IPS-11a (cell line): ENCODE measurements around the gene PPT2.

Experiments used
- H3K4me3 ChIP-seq: one replicate; pipeline ENCODE4 v1.5.1; 2013; ENCODE audit warnings: low read depth, low read length, control low read depth

The PPT2 gene

GRCh38 chr6:32153564-32154513, at the start of gene PPT2:
Gene PPT2, plus strand, starts transcription at chr6:32154141. Its CDS starts 454 bp downstream, at chr6:32154595.
- peak within 1 kb of the TSS; percentile 93 for H3K4me3 ChIP-seq

GRCh38 chr6:32105433-32105832, 48.5 kb upstream of the PPT2 start:
- H3K4me3 ChIP-seq = no peak overlapping the region

- no peak overlapping the region for H3K4me3 ChIP-seq
These were observed 46.5 kb upstream of the PPT2 start for GRCh38 chr6:32107406-32107805.

- no peak overlapping the region for H3K4me3 ChIP-seq
These were observed 45.8 kb upstream of the PPT2 start for GRCh38 chr6:32108094-32108627.

GRCh38 chr6:32108727-32109113, 45.2 kb upstream of the PPT2 start:
- H3K4me3 ChIP-seq = no peak overlapping the region

GRCh38 chr6:32109114-32109764, 44.7 kb upstream of the PPT2 start, which contains the start of gene TNXB:
Gene TNXB, minus strand, starts transcription at chr6:32109338. Its CDS starts 11,140 bp downstream, at chr6:32098198.
- H3K4me3 ChIP-seq = no peak within 1 kb of the TSS

- no peak overlapping the region for H3K4me3 ChIP-seq
These were observed 44.2 kb upstream of the PPT2 start for GRCh38 chr6:32109765-32110160.

- no peak overlapping the region for H3K4me3 ChIP-seq
These were observed 43.3 kb upstream of the PPT2 start for GRCh38 chr6:32110632-32111031.

- no peak overlapping the region for H3K4me3 ChIP-seq
These were observed 42.4 kb upstream of the PPT2 start for GRCh38 chr6:32111424-32112066.

GRCh38 chr6:32112431-32112980, 41.4 kb upstream of the PPT2 start:
- H3K4me3 ChIP-seq = no peak overlapping the region

- H3K4me3 ChIP-seq = no peak overlapping the region
These were observed 40.3 kb upstream of the PPT2 start for GRCh38 chr6:32113386-32114352.

GRCh38 chr6:32114796-32115195, 39.1 kb upstream of the PPT2 start:
- no peak overlapping the region for H3K4me3 ChIP-seq

- no peak overlapping the region for H3K4me3 ChIP-seq
These were observed 38.3 kb upstream of the PPT2 start for GRCh38 chr6:32115623-32116022.

GRCh38 chr6:32116674-32117073, 37.3 kb upstream of the PPT2 start:
- no peak overlapping the region for H3K4me3 ChIP-seq

- H3K4me3 ChIP-seq = no peak overlapping the region
These were observed 36.5 kb upstream of the PPT2 start for GRCh38 chr6:32117461-32117860.

- H3K4me3 ChIP-seq = no peak overlapping the region
These were observed 34.9 kb upstream of the PPT2 start for GRCh38 chr6:32118782-32119628.

- no peak overlapping the region for H3K4me3 ChIP-seq
These were observed 33.3 kb upstream of the PPT2 start for GRCh38 chr6:32120573-32121059.

- H3K4me3 ChIP-seq = no peak overlapping the region
These were observed 30.3 kb upstream of the PPT2 start for GRCh38 chr6:32123681-32124080.

GRCh38 chr6:32126880-32127279, 27.1 kb upstream of the PPT2 start:
- H3K4me3 ChIP-seq = peak overlapping the region; percentile 92
